Metanephros (tissue), 1 donor: ENCODE measurements around the gene TUBE1. TPM values are rescaled to one million over a fixed set of nuclear protein-coding genes. Genes with fewer than 3 reads are reported as not detected.

Experiments
- total RNA-seq: library from RNA; depleted of rRNA; stranded (reverse); fragments of >200 nt; gene quantifications from one replicate; pipeline ENCODE4 v1.2.3, GENCODE V29; 2014

The TUBE1 gene, protein sequence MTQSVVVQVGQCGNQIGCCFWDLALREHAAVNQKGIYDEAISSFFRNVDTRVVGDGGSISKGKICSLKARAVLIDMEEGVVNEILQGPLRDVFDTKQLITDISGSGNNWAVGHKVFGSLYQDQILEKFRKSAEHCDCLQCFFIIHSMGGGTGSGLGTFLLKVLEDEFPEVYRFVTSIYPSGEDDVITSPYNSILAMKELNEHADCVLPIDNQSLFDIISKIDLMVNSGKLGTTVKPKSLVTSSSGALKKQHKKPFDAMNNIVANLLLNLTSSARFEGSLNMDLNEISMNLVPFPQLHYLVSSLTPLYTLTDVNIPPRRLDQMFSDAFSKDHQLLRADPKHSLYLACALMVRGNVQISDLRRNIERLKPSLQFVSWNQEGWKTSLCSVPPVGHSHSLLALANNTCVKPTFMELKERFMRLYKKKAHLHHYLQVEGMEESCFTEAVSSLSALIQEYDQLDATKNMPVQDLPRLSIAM
- total RNA-seq = 38.4 TPM

DNA sequence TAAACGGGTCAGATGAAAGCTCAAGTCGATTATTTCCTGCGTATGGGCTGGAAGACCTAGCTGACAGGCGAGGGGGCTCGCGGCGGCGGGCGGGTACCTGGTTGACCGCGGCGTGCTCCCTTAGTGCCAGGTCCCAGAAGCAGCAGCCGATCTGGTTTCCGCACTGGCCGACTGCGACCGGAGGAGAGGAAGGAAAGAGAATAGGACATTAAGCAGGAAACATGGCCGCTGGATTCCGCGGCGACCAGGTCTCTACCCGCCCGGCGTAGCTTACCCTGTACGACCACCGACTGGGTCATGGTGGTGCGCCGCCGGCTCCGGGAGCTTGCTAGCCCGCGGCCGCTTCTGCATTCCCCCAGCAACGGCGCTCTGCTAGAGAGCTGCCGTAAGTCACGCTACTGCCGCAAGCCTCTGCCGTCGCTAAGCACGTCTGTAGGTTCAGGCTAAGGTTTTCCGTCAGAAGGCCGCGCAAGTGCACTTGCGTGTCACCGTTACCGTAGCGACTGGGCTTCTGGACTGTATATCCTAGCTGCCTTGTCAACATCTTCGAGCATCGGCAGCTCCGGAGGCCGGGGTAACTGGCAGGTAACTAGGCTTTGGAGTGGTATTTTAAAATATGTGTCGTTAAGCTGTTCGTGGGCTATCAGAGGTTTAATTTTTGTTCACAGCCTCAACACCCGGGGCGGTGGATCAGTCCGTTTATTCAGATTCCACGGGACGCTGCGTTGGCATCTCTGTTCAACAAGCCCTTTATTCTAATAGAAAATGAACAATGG lies at the start of gene TUBE1, which contains the start of gene FAM229B:
TSS of gene TUBE1 (minus strand) at position 347 of the 776 bp plus-strand sequence. CDS start at position 299, 48 bp downstream.
TSS of gene FAM229B (plus strand) at position 456 of the 776 bp plus-strand sequence. CDS start 11,693 bp downstream, outside the sequence.

GRCh38 chr6:112054001-112054400 lies 33.3 kb downstream of the TUBE1 start, which contains the start of gene CCN6:
TSS of gene CCN6 (plus strand) at chr6:112054104. CDS start at chr6:112054358, 254 bp downstream.

Other genes starting within 250 kb of the TUBE1 start
- gene FYN, start 214.0 kb downstream of the TUBE1 start, total RNA-seq = 137 TPM
- gene CCN6, start 33.4 kb downstream of the TUBE1 start, total RNA-seq = 1.1 TPM
- 17.9 TPM for gene FAM229B, start 109 bp upstream of the TUBE1 start, total RNA-seq
- 127 TPM for gene LAMA4, start 167.1 kb upstream of the TUBE1 start, total RNA-seq